Measurements from ENCODE around the gene SMNDC1.
A peak's percentile ranks its signal among the peaks of the same experiment; 100 is the strongest.

SMNDC1 gene

DNA sequence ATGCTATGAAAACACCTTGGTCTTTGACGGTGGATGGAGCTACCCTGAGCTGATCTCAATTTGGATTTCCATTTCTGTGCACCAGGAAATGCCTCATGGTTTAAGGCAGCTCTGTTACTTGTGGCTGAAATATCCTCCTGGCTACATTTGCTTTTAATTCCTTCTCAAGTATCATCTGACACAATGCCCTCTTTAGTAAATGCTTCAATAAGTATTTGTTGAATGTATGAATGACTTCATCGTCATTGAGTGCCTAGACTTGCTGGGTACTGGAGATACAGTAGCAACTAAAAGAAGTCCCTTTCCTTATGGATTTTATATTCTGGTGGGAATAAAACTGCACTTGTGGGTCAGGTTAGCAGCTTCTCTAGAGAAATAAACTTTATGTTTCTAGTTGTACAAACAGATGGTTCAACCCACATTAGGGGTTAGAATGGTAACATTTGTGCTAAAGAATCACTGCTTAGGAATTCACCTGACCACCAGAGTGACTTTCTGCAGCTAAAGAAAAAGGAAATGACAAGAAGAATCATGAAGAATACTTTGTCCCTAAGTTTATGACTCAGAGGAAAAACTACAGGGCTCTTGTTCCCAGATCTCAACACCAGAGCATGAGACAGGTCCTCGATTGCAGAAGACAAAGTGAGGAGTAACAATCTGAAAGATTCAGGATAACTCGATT is 21.8 kb upstream of the SMNDC1 start:
- DNase-seq = no peak

DNA sequence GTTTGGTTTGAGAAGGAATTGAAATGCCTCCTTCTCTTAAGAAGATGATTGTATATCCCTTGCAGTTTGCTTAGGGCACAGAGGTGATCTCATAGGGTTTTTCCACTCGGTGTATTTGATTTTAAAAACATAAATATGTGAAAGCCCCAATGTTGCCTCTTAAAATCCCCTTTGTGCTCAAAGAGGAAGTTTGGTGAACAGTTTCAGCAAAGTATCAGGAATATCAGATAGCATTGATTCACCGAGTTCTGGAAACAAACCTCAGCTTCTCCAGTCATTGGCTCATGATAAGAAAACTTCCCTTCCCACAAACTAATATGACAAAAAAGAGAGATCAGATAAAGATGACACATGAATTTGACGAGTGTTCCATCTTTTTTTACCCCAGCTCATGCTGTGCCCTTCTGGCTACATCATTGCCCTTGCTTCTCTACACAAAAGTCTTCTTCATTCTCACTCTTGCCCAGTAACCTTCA is 20.1 kb upstream of the SMNDC1 start:
- no peak for DNase-seq

DNA sequence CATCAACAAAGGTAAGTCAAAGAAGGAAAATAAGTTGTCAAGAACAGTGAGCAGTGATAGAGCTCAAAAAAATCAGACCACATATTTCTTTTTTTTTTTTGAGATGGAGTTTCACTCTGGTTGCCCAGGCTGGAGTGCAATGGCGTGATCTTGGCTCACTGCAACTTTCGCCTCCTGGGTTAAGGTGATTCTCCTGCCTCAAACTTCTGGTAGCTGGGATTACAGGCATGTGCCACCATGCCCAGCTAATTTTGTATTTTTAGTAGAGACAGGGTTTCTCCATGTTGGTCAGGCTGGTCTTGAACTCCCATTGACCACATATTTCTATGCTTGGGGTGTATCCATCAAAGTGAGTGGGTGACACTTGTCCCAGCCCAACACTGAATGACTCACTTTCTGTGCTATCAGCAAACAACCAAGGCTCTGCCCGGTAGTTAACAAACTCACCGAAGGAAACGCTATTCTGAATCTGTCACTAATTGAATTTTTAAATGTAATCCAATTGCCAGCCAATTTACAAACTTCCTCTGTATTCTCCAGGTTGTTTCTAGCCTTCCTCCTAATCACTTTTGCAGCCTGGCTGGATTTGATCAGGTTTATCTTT is 19.6 kb upstream of the SMNDC1 start:
- no peak for DNase-seq

DNA sequence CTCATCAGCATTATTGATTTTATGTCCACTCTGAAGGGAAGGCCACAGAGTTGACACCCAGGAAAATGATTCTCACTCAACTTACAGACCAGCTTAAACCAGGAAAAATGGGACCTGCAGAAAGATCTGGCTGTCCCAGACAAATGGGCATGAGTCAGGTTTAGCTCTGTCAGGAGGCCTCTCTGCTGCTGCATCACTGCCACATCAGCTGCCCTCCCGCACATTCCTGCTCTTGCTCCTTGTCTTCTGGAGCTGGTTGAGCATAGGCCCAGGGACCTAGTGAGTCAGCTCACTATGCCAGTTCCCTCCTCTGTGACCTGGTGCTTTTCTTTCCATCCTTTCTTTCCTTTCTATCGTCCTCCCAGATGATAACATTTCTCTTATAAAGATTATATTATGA is 18.8 kb upstream of the SMNDC1 start:
- DNase-seq = no peak

DNA sequence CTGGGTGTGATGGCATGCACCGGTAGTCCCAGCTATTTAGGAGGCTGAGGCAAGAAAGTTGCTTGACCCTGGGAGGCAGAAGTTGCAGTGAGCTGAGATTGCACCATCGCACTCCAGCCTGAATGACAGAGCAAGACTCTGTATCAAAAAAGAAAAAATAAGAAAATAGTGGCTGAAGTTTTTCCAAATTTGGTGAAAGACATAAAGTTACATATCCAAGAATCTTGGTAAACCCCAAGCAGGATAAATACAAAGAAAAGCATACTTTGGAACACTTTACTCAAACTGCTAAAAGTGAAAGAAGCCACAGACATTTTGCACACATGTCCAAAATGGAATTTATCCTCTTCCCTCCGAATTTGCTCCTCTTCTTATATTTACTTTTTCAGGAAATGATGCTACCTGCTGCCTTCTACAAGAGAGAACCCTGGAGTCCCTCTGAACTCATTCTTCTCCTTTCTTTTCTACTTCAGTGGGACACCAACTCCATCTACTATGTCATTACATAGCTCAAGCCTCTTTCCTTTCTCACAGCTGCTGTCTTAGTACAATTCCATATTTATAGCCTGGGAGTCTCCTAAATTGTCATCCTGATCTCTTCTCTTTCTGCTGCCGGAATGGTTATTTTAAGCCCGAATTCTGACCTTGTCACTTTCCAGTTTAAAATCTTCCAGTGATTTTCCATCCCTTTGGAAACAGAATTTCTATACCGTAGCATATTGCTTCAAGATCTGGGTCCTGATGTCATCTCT is 17.3 kb upstream of the SMNDC1 start:
- DNase-seq = no peak

DNA sequence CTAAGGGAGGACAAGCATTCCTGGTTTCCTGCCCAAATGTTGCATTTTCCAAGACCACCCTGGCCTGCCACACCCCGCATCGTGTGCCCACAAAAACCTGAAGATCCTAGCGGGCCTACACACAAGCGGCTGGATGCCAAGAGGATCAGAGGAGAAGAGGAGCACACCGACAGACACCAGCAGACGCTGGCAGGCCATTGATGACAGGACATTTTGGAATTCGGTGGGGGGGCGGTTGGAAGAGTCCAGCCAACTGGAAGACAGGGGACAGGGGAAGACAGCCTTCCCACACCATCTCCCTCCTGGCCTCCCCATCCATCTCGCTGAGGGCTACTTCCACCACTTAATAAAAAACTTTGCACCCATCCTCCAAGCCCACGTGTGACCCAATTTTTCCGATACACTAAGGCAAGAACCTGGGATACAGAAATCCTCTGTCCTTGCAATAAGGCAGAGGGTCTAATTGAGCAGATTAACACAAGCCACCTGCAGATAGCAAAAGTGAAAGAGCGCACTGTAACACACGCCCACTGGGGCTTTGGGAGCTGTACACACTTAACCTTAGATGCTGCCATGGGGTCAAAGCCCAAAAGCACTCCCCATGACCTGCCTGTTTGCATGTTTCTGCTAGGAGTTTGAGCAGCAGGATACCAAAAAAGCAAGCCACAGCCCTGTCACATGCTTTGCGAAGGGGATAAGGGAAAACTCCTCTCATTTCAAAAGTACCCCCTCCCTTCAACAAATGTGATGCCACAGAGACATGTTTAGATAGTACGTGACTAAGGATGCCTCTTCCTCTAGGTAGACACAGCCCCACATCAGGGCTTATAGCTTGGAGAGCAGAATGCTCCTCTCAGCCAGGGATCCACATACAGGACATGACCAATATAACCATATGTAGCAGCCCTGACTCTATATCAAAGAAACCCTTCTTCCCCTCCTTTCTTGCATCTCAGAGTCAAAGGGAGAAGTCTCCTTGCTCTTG is 13.4 kb upstream of the SMNDC1 start:
- DNase-seq = no peak

DNA sequence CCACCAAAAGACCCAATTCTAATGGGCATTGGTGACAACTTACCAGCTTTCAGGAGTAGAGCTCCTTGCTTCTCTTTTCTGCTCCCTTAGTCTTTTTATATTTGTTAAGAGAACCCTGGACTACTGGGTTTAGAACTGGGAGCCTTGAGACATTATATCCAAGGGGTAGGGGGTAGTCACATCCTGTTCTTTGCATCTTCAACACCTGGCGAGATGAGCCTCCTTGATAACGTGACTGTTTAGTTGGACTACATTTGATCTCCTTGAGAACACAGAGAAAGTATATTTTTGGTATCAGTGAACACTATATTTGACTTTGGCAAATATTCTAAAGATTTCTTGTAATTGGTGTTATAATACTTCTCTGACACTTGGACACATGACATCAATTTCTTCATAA is 9.0 kb upstream of the SMNDC1 start:
- DNase-seq = no peak

DNA sequence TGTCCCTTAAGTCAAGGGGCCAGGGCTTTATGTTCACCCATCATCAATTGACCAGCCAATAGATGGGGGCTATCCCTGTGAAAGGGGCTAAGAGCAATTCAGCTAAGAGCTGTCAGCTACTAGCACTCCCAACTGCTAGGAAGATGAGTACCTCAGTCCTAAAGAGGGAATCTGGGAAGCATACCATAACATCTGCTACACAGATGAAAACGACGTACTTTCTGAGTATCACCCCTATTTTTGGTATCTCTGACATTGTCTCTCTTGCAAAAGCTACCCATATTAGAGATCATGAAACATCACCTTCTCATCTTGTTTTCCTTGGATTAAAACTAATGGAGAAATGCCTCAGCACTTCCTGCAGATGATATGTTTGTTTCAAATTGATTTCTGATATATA is 7.5 kb upstream of the SMNDC1 start:
- DNase-seq = no peak

DNA sequence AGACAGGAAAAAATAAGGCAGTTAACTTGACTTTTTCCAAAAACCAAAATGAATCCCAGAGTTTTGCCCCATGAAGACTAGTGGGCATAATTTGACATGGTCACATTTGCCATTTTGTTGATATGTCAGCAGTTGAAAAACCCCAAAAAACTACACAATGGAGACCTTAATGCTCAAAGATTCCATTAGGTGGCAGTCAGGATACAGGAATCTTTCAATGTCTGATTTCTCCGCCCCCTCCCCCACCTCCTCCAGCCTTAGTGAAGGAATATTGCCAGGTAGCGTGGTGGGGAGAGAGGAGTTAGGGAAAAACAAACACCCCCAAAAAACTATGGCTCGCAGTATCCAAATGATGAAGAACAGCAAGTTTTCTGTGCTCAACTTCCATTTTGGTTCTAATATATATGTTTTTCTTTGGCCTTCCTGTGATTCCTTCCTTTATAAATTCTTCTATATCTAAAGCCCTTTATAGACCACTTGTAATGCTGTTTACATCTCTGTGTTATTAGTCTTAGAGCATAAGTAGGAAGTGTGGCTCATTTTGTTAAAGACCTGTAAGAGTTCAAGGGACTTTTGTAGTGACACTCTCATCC is 6.7 kb upstream of the SMNDC1 start:
- DNase-seq = peak; percentile 82

DNA sequence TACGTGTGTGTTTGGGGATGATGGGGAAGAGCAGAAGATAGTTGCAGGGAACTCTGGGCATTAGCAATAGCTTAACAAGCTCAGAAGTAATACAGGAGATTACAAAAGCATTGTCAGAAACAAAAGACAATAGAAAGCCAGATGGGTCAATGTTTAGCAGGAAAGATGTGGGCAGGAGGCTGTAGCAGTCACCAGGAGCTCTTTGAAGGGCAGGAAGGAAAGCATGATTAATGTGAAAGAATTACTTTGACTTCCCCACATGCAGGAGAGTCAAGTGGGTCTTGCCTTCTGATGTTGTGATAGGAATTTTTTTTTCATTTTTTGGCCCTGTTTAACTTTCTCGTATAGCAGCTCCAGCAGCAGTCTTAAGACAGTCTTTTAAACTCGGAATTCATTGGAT is 6.0 kb upstream of the SMNDC1 start:
- no peak for DNase-seq

DNA sequence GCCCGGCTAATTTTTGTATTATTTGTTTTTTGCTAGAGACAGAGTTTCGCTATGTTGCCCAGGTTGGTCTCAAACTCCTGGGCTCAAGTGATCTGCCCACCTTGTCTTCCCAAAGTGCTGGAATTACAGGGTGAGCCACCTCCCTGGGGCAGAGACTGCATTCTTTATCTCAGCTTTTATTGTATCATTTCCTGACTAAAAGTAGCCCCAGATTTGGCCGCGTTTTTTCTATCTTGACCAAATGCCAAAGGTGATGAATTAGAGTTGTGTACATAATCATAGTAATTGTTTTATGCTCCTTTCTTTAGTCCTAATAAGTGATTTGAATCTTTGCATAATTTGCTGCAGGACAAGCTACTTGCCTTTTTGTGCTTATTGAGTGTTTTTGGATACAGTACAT is 3.1 kb upstream of the SMNDC1 start:
- DNase-seq = no peak

DNA sequence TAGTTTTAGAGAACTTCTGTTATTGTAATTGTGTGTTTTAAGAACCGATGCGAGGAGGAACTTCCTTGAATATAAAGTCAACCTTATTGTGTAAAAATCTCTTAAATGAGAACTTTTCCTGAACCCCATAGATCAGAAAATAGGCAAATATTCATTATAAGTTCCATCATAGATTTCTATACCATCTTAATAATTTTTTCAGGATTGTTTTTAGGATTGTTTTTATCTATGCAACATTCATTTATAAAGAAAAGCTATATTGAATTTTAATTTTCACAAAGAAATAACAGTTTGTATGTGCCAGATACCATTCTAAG is 1.7 kb upstream of the SMNDC1 start:
- DNase-seq = no peak

DNA sequence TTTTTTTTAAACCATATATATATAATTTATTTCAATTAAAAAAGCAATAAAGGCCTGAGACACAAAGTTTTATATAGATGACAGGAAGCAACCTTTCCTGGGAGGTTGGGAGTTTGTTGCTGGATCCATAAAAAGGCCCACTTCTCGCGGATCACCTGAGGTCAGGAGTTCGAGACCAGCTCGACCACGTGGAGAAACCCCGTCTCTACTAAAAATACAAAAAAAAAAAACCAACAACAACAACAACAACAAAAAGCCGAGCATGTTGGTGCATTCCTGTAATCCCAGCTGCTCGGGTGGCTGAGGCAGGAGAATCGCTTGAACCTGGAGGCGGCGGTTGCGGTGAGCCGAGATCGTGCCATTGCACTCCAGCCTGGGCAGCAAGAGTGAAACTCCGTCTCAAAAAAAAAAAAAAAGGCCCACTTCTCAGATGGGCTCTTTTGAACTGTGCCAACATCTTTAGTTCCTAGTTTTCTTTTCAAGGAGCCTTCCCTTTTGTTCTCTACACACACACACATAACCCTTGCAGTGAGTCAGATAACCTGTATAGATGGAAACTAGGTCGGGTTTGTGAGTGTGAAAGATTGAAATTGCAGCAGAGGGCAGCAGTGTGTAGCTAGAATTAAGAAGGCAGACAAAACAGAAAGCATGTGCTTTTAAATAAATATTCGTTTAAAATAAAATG is 1.2 kb upstream of the SMNDC1 start:
- DNase-seq = peak; percentile 81

DNA sequence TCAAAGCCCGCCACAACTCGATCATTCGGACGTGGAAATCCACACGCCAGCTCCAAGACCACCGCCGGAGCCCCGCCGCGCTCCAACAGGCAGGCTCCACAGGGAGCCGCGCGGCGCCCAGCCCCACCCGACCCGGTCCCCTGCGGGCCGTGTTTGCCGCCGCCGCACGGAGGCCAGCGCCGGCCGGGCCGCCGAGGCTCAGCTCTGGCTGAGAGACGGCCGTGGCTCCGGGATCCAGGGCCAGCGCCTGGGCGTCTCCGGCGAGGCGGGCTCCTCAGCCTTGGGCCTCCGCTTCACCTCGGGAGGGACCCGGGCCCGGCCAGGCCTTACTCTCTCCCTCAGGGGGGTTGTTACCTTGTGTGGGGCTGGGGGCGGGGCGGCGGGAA is 333 bp downstream of the SMNDC1 start:
- DNase-seq = no peak

DNA sequence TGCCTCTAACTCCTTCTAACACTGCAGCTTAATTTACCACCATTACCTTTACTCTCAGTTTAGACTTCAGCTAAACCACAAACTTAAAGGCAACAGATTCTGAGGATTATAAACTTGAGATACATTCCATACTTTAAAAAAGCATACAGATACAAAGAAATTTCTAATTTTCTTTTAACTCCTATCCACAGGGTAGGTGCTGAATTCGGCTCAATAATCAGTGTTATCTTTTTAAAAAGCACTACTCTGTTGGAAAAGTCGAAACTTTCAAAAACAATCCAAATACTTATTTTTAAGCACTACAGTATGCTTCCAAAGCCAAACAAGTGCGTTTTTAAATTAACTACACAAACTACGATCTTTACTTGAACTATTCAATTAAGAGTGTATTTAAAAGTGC is 1.0 kb downstream of the SMNDC1 start:
- no peak for DNase-seq

DNA sequence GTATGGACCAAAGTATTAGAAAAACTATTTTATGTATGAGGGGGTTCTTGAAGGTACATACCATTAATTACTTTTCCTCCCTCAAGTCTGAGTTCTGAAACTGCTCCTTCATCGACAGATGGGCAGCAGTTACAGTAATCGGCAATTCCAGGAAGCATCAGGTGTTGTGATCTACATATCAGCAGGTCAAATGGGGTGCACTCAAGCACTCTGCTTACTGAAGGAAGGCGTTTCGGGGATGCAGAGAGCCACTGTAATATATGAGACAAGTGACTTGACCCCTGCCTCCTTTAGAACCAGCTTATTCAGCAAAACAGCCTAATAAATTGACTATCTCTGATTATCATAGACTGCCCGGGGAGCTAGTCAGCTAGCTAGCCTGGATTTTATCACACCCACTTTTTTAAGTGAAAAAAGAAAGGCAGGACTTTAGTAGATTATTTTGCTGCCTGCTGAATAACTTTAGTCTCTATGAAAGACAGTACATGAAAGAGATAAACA is 4.2 kb downstream of the SMNDC1 start:
- no peak for DNase-seq

DNA sequence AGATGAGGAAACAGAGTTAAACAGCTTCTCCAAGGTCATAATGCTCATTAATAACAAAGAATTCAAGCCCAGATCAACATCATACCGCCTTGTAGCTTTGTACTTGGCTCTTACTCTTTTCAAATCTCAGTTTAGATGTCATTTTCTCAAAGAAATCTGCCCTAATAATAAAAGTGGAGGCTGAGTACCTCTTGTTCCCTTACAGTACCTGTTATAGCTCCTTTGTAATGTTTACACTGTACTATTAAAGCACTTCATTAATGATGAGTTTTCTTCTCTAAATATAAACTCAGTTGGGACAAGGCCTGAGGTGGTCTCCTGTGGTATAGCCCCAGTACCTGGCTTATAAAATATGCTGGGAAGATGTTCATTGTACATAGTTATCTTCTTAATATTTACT is 7.8 kb downstream of the SMNDC1 start:
- DNase-seq = no peak

DNA sequence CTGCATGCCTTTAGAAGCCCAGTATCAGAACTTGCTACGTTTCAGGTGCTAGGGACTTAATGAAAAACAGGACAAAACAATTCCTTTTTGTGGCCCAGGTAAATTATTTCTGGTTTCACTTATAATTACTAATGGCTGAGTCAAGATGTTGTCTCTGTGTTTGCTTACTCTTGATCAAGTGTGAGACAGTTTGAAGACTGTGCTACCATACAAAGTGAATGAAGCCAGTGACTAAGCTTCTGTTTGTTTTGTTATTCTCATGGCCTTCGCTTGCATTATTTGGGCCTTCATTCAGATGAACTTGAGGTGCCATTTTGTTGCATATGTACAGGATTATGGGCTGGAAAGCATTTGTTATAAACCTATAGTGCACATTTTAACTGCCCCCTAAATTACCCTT is 17.9 kb downstream of the SMNDC1 start:
- DNase-seq = no peak

DNA sequence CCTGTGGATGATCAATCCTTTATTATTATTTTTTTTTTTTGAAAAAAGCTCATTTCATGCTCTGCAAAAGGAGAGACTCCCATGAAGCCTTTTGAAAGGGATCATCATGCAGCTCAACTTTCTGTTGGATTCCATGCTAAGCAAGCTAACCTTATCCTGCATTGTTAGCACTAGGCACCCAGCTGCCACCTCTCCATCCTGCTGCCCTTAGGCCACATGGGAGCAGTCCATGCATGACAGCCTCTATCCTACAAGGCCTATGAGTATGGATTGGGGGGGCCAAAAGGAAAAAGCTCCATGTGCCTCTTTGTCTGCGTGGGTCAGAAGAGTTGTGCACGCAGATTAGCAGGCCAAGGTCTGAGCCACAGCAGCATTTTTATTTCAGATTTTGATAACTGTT is 19.2 kb downstream of the SMNDC1 start:
- no peak for DNase-seq

DNA sequence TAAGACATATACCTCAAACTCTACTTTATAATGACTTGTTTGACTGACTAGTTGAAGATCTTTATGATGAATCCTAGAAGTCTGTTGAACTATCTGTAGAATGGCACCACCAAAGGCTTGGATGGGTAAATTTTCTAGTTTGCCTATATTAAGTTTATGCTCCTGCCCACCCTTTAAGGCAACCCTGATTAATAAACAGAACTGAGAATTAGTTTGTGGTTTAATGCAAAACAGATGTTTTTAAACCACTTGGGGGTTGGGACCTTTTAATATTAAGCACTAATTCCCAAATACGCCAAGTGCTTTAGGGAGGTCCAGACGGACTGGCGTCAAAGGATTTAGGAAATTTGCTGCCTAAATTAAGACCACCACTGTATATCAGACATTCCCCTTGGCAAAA is 20.5 kb downstream of the SMNDC1 start:
- no peak for DNase-seq

DNA sequence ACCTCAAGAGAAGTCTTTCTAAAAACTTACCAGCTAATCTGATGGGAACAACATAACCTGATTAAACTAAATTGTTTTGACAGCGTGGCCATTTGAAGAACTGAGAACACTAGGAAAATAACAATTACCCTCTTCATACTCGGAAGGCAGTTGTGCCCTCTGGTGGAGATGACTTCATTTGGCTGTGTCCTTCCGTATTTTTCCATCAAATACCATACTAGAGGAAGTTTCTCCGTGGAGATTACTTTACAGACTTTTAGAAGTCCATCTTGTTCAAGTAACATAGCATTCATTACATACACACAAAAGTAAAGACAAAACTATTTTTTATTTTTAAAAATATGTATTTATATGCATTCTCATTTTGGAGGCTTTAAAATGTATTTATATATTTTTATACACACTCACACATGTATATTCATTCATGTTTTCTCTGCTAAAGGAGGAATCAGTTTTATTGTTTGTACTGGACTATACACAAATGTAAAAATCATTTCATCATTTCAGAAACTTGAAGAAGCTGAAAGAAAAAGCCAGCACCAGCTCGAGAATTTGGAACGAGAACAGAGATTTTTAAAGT is 25.2 kb downstream of the SMNDC1 start:
- DNase-seq = peak; percentile 89
